Esophagus muscularis mucosa (tissue), 4 donors: ENCODE data around the gene CCDC106. TPM values are rescaled to one million over a fixed set of nuclear protein-coding genes. Genes with fewer than 3 reads are reported as not detected.
A peak's percentile ranks its signal among the peaks of the same experiment; 100 is the strongest.

ENCODE experiments used
- DNase-seq: peaks from one replicate; pipeline ENCODE4 v3.0.0-alpha.2; 2017; ENCODE audit errors: extremely low spot score
- H3K27ac ChIP-seq, 4 donors: fragments of 200-600 bp; sonication (generic); replicated peaks in 1 of 4; 1 replicate in 3 of 4; 2 replicates in 1 of 4; pipeline ENCODE4 v1.5.1; 2016 to 2019; ENCODE audit warnings: mild to moderate bottlenecking in 1 of 4
- H3K27me3 ChIP-seq, 4 donors: fragments of 200-600 bp; sonication (generic); one replicate each; pipeline versions ENCODE4 v1.5.1 to v1.6.0; 2016 to 2019
- H3K36me3 ChIP-seq, 4 donors: fragments of 200-600 bp; sonication (generic); one replicate each; pipeline ENCODE4 v1.5.1; 2016 to 2019
- H3K4me1 ChIP-seq, 4 donors: fragments of 200-600 bp; sonication (generic); one replicate each; pipeline ENCODE4 v1.5.1; 2016 to 2019
- H3K4me3 ChIP-seq, 4 donors: fragments of 200-600 bp; sonication (generic); 1 replicate in 2 of 4; 2 replicates in 2 of 4; pipeline ENCODE4 v1.5.1; 2016 to 2019; ENCODE audit warnings: mild to moderate bottlenecking in 4 of 4, moderate library complexity in 1 of 4
- H3K9me3 ChIP-seq, 4 donors: fragments of 200-600 bp; sonication (generic); 1 replicate in 3 of 4; 2 replicates in 1 of 4; pipeline ENCODE4 v1.5.1; 2016 to 2019
- CTCF ChIP-seq, 3 experiments: fragments of 200-600 bp in 2 of 3; fragments of 450-650 bp in 1 of 3; sonication (generic) in 2 of 3; IDR thresholded peaks; one replicate each; pipeline ENCODE4 v1.5.1; 2017 to 2019; ENCODE audit warnings: antibody characterized with exemption in 3 of 3, mild to moderate bottlenecking in 2 of 3, moderate library complexity in 1 of 3
- EP300 ChIP-seq: sonication (generic); formaldehyde crosslinking; IDR thresholded peaks from one replicate; pipeline ENCODE4 v1.6.1; 2017; ENCODE audit warnings: antibody characterized with exemption
- POLR2A ChIP-seq: fragments of 450-650 bp; IDR thresholded peaks from one replicate; pipeline ENCODE4 v1.6.1; 2017; ENCODE audit warnings: antibody characterized with exemption, moderate library complexity, mild to moderate bottlenecking, low read depth
- POLR2AphosphoS5 ChIP-seq, 2 donors: sonication (generic); formaldehyde crosslinking; IDR thresholded peaks; one replicate each; pipeline ENCODE4 v1.6.1; 2017; ENCODE audit warnings: antibody characterized with exemption in 2 of 2
- whole genome bisulfite sequencing: methylation state at CpG from one replicate; pipeline ENCODE4 v1.1.5; 2018; 5-methylcytosine and 5-hydroxymethylcytosine counted together
- intact Hi-C: fragments of 100-400 bp; cut with DNase I; formaldehyde crosslinking; loops from one replicate; pipeline ENCODE4 v1.15.1; 2023
- total RNA-seq, 4 donors: library from RNA; depleted of rRNA; stranded (reverse); fragments of >200 nt; gene quantifications; one replicate each; pipeline versions ENCODE4 v1.1.0 to v1.2.1, GENCODE V29; 2016

Gene CCDC106
- total RNA-seq, 4 donors from 2014 or later: 9.4 to 22.0 (median 19.2) TPM

GRCh38 chr19:55670280-55671053 lies 22.5 kb downstream of the CCDC106 start:
- Histone ChIP-seq H3K27me3 (no peaks in the 10 kb centered on the region), H3K4me3 (no peak overlapping the region), H3K27ac (no peak overlapping the region), H3K36me3 (peaks cover 52 to 85% (median 78%) of the 10 kb centered on the region in 4 donors), H3K4me1 (peaks cover 7 to 52% (median 23%) of the 10 kb centered on the region in 4 donors), H3K9me3 (no peaks in the 10 kb centered on the region)
- intact Hi-C loops: no loop called here
- DNase-seq: no peak
- WGBS: 75% methylated on average over 17 of the region's 23 CpGs
- TF ChIP-seq CTCF (IDR thresholded peaks at IDR 0.05) (no peak), EP300 (no peak), POLR2A (no peak), POLR2AphosphoS5 (IDR thresholded peaks at IDR 0.05) (no peak)

GRCh38 chr19:55671054-55671378 lies 23.0 kb downstream of the CCDC106 start:
- TF ChIP-seq CTCF (IDR thresholded peaks at IDR 0.05) (no peak), POLR2A (no peak), EP300 (no peak), POLR2AphosphoS5 (IDR thresholded peaks at IDR 0.05) (no peak)
- H3K27me3 ChIP-seq: no peaks in the 10 kb centered on the region
- no peak overlapping the region for H3K27ac ChIP-seq
- H3K4me3 ChIP-seq: no peak overlapping the region
- intact Hi-C loops: no loop called here
- no peaks in the 10 kb centered on the region for H3K9me3 ChIP-seq
- H3K36me3 ChIP-seq: peaks cover 47 to 80% (median 72%) of the 10 kb centered on the region in 4 donors
- DNase-seq: no peak
- 66% methylated on average over 2 of the region's 2 CpGs for WGBS
- peaks cover 12 to 55% (median 27%) of the 10 kb centered on the region in 4 donors for H3K4me1 ChIP-seq

GRCh38 chr19:55672418-55672817 lies 24.4 kb downstream of the CCDC106 start:
- Histone ChIP-seq H3K4me1 (peaks cover 26 to 58% (median 41%) of the 10 kb centered on the region in 4 donors), H3K27me3 (no peaks in the 10 kb centered on the region), H3K4me3 (no peak overlapping the region), H3K36me3 (peaks cover 33 to 69% (median 60%) of the 10 kb centered on the region in 4 donors), H3K27ac (no peak overlapping the region), H3K9me3 (no peaks in the 10 kb centered on the region)
- TF ChIP-seq POLR2AphosphoS5 (IDR thresholded peaks at IDR 0.05) (no peak), EP300 (no peak), CTCF (IDR thresholded peaks at IDR 0.05) (no peak), POLR2A (no peak)
- no peak for DNase-seq
- 79% methylated on average over 5 of the region's 5 CpGs for WGBS
- intact Hi-C loops: loop anchor here (2.0 kb wide), 1 partner anchor 16 kb away; no protein-coding TSS in a partner anchor

GRCh38 chr19:55673465-55673864 lies 25.5 kb downstream of the CCDC106 start:
- Histone ChIP-seq H3K4me1 (peaks cover 33 to 67% (median 51%) of the 10 kb centered on the region in 4 donors), H3K36me3 (peaks cover 27 to 65% (median 55%) of the 10 kb centered on the region in 4 donors), H3K27me3 (no peaks in the 10 kb centered on the region), H3K4me3 (no peak overlapping the region), H3K9me3 (no peaks in the 10 kb centered on the region), H3K27ac (peak overlapping the region in 2 of 4 donors; percentile 86 to 96)
- DNase-seq: no peak
- intact Hi-C loops: loop anchor here (2.0 kb wide), 1 partner anchor 17 kb away; no protein-coding TSS in a partner anchor
- 82% methylated on average over 5 of the region's 9 CpGs for WGBS
- no peak for TF ChIP-seq POLR2A

GRCh38 chr19:55673889-55674288 lies 25.9 kb downstream of the CCDC106 start:
- Histone ChIP-seq H3K27ac (peak overlapping the region; percentile 85 to 96 (median 88)), H3K36me3 (peaks cover 27 to 65% (median 55%) of the 10 kb centered on the region in 4 donors), H3K27me3 (no peaks in the 10 kb centered on the region), H3K4me3 (peak overlapping the region in 1 of 4 donors; percentile 94), H3K4me1 (peaks cover 33 to 71% (median 53%) of the 10 kb centered on the region in 4 donors), H3K9me3 (no peaks in the 10 kb centered on the region)
- TF ChIP-seq CTCF (IDR thresholded peaks at IDR 0.05): no peak
- TF ChIP-seq POLR2AphosphoS5 (IDR thresholded peaks at IDR 0.05): no peak
- TF ChIP-seq EP300: no peak
- no peak for TF ChIP-seq POLR2A
- DNase-seq: no peak
- intact Hi-C loops: loop anchor here (2.0 kb wide), 1 partner anchor 17 kb away; no protein-coding TSS in a partner anchor
- WGBS: 59% methylated on average over 13 of the region's 15 CpGs
